ENCODE data around the gene POLRMT.

Gene POLRMT

DNA sequence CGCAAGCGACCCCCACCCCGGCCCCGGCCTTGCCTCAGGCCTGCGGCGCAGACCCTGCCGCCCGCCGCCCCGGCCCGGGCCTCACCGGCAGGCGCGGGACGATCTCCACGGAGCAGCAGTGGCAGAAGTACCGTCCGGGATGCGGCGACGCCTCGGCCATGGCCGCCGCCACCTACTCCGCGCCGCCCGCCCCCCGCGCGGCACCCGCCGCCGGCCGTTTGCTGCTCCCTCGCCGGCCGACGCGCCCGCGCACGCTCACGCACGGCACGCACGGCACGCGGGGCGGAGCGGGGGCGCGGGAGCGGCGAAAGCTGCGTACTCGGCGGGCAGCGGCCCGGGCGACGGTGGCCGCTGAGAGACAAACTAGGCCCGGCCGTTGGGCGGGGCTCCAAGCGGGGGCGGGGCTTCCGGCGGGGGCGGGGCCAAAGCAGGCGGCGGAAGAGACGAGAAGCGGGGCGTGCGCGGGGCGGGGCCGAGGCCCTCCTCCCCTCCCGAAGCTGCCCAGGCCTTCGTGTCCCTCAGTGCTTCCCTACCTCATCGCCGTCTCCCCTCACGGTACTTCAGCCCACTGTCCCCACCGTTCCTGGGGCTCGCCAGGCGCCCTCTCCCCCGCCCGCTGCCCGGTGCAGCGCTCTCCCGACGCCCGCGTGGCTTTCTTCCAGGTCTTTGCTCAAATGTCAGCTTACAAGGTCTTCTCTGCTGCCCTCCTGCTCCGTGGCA lies 29.8 kb upstream of the POLRMT start, which contains the start of gene RNF126:
Gene RNF126 (minus strand): TSS at position 253 of the 720 bp plus-strand sequence. CDS start 93 bp downstream, at position 160.
- DNase-seq = peak; percentile 91

DNA sequence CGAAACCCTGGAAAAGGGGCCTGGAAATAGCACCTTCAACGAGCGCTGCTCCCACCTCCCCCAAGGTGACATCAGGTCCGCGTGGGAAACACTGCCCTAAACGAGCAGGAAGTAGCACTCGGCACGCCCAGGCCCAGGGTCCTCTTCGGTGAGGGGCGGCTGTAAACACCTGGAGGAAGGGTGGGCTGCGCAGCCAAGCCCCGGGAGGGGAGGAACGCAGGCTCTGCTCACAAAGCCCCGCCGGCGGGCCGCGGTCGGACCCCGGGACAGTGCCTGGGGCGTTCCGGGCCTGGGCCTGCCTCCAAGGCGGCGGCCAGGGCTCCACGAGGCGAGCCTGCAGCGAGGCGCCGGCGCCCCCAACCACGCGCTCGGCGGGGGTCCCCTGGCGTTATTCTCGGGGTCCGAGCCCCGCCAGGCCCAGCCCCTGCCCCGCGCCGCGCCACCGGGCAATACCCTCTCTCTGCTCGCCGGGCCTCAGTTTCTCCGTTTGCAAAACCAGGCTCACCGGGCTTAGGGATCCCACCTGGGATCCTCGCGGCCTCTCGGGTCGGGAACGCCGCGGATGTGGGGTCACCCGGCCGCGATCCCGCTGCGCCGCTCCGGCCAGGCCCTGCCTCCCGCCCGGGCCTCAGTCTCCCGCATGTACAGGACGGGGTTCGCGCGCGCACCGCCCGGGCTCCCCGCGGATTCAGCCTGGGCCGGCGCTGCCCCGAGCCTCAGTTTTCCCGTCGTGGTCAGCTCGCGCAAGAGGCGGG lies 29.0 kb upstream of the POLRMT start:
- DNase-seq = peak; percentile 45

DNA sequence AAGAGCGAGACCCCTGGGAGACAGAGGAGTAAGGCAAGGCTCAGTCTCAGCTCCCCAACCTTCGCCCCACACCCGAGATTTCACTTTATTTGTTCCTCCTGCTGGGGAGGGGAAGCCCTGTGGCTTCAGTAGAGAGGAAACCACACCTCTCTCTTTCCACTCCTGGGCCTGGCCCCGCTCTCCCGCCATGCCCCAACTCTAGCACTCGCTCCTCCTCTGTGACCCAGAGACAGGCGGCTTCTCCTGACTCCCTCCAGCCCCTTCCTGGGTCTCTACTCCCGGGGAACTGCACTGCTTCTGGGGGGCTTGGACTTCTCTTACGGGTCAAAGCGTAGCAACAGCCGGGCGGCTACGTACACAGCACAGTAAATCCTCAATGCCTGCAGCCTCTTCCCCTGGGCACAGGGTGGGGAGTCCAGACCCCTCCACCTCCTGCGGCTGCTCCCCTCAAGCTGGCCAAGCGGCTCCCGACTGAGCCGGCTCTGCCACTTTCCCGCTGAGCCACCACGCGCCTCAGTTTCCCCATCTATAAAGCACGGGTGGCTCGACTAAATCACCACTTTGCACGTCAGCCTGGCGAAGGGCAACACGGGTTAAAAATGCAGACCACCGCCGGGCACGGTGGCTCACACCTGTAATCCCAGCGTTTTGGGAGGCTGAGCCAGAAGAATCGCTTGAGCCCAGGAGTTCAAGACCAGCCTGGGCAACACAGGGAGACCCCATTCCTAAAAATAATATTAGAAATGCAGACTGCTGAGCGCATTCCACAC lies 28.3 kb upstream of the POLRMT start:
- DNase-seq = peak; percentile 50

DNA sequence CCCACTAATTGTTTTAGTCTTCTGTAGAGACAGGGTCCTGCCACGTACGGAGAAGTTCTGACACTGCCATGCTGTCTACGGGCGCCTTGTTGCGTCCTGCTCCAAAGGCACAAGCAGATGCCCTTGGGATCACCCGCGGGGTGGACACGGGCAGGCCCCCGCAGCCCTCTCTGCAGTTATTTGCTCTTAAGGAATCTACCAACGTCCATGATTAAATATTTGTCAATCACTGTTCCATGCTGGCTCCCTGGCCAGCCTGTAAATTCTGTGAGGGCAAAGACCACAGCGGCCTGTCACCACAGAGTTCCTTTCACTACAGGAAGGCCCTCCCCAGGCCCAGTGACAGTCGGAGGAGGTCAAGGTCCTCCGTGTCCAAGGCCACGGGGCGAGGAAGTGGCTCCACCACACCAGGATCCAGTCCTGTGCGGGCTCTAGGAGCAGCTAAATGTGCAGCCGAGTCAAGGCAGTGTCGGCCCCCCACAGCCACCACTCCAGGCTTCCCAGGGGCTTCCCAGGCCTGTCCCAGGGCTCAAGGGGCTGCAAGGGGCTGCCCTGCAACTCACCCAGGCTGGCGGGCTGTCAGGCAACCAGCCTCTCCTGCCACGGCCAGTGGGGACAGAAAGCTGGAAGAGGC lies 27.6 kb upstream of the POLRMT start:
- DNase-seq = no peak

DNA sequence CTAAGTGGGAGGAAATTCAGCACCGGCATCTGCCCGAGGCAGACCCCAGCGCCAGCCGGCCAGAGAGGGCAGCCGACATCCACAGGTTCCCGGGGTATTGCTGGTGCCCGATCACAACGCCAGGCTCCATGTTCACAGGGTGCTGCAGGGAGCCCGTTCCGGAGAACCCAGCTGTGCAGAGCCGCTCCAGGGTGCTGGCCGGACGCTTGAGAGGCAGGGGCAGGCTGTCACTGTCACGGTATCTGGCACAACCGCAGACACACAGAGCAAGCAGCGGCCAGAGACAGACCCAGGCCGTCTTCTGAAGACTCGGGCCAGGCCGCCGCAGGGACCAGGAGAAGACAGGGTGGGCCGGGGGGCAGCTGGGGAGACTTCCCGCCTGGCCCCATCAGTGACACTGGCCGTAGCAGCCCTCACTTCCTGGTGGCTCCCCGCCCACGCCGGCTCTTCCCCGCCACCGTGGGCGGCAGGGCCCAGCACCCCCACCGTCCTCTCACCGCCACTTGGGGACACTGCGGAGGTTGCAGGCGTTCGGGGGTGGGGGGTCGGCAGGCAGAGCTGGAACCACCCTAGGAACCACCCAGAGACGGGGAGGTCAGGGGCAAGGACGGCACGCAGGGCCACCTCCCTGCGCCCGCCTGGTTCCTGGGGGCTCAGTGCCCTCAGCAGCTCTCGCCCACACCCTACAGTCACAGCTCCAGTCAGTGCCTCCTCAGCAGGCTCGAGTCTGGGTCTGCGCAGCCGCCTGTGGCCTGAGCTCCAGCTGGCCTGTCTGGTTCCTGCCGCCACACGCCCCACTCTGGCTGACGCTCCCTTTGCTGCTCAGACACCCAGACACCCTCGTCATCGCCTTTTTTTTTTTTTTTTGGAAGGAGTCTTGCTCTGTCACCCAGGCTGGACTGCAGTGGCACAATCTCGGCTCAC lies 25.8 kb upstream of the POLRMT start:
- peak; percentile 50 for DNase-seq

DNA sequence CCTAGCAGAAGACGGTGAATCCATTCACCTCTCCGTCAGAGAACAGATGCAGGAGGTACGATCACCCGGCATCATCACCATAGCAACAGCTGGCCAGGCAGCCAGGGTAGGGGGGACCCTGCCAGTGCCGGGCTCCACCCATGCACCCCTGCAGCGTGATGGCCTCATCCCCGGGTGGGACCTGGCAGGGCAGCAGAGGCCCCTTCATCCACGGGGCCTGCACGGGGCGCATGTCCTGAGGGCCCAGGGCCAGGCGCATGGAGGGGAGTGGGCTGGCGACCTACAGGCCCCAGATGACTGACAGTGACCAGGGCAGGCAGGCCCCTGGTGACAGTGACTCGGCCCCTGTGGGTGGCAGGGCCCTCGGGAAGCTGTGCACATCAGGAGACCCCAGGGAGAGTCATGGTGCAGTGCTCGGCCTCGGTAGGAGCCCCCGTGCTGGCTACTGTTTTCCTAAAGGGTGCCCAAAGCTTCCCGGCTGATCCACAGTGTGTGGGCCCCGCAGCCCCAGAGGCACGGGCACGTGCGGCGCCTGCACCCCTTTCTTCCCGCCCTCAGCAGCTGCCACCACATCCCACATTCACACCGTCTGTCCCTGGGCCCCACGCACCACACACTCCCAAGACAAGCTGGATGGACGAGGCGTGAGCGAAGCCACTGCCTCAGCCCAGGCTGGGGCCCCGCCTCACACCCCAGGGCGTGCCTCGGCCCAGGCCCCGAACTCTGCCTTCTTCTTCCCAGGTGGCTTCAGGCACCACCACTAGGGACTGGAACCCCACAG lies 24.9 kb upstream of the POLRMT start:
- no peak for DNase-seq

DNA sequence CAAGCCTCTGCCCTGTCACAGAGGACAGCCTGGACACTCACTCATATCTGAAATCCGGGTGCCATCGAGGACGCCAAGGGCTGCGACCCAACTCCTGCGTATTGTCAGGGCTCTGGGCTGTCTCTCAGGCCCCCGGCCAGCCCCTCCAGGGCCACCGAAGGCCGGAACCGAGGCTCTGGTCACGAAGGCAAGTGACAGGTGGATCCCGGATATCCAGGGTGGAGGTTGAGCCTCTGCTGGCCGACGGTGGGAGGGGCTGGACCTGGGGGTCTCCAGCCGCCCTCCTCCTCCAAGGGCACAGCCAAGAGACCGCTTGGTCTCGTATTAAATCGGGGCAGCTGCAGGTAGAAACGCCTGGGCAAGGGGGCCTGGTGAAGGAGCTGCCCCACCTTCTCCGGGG lies 24.3 kb upstream of the POLRMT start:
- no peak for DNase-seq

DNA sequence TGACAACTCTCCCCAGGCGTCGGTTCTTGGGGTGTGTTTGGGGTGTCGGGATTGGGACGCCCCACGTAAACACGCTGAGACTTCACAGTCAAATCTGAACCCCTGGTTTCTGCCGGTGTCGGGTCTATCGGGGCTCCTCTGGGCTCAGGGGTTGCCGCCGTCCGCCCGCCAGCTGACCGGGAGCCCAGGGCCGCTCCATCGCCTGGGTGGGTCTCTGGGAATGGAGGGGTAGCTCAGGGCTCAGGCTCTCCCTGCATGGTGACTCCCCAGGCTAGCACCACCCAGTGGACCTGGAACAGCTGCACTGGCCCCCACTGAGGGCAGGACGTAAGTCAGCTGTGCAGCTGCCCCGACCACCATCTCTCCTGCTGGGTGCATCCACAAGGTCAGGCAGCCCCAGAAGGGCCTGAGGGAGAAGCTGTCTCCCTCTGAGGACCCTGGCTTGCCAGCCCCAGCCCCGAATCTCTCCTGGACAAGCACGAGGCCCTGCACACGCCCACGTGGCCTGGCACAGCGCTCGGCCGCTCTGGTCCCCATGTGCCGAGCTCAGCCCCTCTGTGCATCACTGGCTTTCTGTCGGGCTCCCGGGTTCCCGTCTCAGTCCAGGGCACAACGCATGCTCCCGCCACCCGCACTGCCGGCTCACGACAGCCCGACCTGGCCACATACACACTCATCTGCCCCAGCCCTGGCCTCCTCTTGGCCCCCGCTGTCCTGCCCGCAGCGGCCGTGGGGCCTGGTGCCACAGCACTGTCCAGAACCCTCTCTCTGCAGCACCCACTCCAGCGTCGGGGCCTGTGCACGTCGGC lies 23.6 kb upstream of the POLRMT start:
- DNase-seq = no peak

DNA sequence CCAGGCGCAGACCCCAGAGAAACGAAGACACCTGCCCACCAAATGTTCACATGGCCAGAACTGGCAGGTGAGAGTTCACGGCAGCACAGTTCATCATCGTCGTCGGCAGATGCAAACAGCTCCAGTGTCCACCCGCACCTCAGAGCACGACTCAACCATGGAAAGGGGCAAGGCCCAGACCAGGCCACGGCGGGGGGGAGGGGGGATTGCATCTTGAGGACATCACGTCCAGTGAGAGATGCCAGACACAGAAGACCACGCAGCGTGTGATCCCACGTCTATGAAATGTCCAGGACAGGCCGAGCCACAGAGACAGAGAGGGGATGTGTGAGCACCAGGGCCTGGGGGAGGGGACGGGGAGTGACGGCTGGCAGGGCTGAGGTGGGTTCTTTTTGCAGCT lies 22.4 kb upstream of the POLRMT start:
- DNase-seq = no peak

DNA sequence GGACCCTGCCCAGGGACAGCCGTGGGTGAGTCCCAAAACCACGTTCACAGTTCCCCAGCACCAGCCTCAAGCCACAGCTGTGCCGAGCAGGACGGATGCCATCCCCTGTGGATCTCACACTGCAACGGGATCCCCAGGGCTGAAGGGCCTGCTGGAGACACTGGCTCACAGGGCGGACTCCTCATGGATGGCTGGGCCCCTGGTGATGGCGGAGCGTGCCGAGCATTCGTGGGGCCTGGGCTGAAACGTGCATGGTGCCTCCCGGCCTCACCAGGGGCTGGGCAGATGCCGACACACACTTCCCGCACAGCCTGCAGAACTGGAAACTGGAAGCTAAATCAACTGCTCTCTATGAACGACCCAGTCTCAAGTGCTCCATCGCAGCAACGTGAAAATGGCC lies 20.1 kb upstream of the POLRMT start:
- no peak for DNase-seq

DNA sequence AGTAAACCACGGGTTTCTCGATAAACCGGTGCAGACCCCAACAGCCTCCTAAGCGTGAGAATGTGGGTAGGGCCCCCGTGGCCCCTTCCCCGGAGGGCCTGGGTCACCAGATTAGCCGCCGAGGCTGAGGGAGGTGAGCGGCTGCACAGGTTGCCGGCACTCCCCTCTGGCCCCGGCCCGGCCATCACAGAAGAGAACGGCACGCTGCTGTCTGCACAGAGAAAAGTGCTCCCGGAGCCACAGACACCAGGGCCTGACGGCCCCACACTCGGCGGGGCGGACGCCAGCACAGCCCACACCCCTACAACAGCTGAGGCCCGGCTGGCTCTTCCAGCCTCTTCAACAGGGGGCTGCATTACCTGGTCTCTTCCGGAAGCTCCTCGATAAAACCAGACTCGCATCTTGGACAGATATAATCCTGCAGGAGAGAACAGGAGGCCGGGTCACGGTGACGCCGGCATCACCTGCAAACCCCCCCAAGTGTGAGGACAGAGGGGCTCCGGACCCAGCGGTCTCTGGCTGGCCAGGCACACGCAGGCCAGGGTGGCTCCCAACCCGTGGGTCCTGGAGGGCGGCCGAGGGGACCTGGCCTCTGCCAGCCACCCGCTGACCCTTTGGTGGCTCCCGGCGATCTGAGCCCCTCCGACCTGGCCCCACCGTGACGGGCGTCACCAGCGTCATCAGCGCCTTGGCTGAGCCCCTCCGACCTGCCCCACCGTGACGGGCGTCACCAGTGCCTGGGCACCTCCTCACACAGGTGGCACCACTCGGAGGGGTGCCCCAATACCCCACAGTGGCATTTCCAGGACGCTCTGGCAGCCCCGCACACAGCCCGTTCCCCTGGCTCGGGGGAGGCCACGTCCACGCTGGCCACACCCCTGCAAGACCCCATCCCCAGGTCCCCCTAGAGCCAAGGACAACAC lies 19.4 kb upstream of the POLRMT start:
- no peak for DNase-seq

DNA sequence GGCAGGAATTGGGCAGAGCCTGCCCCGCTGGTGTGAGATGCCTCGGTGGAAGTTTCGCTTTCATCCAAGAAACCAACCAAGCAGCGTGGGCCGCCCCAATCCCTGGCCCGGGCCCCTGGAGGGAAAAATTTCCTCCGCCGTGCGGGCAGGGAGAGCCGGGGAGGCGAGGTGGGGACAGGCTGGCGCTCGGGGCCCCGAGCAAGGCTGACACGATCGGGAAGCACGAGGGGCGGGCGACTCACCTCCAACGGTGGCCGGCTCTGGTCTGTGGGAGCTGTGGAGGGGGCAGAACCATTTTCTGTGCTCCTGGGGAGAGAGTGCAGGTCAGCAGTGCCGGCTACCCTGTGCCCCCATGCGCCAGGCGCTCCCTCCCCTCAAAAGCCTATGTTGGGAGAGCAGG lies 18.7 kb upstream of the POLRMT start:
- no peak for DNase-seq

DNA sequence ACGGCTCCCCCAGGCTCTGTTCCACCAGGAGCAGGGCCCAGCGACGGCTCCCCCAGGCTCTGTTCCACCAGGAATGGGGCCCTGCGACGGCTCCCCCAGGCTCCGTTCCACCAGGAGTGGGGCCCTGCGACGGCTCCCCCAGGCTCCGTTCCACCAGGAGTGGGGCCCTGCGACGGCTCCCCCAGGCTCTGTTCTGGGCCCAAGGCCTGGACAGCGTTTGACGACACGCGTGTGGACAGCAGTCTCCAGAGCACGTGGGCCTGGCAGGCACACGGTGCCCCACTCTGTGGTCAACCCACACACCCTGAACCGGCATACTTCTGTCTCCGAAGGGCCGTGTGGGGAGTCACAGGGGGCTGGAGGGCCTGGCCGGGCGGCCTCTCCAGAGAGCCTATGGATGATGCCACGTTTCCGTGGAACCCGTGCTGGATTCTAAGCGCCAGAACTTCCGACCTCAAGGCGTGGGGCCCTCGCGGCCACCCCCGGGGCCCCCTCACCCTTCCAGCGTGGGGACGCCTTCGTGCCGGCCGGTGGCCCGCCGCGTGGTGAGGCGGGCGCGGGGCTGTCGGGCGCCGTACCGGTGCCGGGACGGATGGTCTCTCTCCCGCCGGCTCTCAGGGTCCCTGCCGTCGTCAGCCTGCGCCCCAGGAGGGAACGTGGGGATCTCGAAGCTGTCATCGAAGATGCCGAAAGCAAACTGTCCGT lies 17.9 kb upstream of the POLRMT start:
- DNase-seq = no peak

DNA sequence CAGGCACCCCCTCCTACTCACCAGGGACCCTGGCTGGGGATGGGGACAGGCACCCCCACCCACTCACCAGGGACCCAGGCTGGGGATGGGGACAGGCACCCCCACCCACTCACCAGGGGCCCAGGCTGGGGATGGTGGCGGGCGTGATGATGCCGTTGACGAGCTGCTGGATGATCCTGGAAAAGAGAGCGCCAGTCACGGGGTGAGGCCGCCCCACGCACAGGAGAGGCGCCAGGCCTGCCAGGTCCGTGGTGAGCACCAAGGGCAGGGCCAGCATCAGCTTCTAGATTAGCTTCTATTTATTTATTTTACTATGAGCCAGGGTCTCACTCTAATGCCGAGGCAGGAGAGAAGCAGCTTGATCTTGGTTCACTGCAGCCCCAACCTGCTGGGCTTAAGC lies 16.8 kb upstream of the POLRMT start:
- DNase-seq = no peak

DNA sequence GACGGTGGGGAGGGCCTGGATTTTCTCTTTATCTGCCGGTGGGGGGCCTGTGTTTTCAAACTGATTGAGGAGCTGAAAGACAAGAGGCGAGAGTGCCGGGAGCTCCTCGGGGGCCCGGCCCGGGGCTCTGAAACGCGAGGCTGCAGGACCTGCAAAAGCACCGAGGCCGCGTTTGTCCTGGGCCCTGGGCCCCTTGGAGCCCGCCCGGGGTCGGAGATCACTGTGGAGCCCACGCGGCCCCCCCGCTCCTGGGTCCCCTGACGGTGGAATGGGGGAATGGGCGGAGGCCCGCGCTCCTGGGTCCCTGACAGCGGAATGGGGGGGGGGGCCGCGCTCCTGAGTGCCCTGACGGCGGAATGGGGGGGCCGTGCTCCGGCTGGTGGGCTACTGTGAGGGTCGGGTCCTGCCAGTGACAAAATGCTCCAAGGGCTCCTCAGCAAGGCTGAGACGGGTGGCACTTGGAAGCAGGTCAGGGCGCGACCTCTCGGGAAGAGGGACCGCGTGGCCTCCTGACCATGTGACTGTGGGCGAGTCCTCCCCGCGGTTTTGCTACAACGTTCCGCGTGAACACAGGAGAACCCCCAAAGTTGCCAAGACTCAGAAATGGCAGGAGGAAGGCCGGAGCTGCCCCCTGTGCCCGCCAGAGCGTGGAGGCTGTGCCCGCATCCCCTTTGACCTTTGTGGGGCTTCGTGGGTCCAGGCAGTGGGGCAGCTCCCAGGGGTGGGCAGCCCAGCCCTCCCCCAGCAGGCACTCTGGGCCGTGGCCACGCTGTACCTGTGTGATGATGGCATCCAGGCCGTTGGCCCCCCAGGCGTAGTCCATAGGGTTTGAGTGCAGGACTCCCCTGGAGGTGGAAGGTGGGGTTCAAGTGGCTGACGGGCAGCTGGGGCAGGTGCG lies 15.8 kb upstream of the POLRMT start:
- DNase-seq = no peak

DNA sequence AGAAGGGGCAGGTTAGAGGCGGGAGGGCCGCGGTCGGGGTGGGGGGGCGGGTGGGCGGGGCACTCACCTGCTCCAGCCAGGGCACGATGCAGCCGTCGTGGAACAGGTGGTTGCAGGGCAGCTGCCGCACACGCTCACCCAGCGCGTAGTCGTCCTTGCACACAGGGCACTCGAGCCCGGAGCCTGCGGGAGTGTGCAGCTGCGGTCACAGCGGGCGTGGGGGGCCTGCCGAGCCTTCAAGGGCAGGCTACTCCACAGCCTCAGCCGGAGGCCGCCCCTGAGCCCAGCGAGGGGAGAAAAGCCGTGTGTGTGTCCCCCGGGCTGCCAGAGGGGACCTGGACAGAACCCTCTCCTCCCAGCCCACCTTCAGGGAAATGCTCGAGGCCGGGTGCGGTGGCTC lies 15.0 kb upstream of the POLRMT start:
- DNase-seq = no peak

DNA sequence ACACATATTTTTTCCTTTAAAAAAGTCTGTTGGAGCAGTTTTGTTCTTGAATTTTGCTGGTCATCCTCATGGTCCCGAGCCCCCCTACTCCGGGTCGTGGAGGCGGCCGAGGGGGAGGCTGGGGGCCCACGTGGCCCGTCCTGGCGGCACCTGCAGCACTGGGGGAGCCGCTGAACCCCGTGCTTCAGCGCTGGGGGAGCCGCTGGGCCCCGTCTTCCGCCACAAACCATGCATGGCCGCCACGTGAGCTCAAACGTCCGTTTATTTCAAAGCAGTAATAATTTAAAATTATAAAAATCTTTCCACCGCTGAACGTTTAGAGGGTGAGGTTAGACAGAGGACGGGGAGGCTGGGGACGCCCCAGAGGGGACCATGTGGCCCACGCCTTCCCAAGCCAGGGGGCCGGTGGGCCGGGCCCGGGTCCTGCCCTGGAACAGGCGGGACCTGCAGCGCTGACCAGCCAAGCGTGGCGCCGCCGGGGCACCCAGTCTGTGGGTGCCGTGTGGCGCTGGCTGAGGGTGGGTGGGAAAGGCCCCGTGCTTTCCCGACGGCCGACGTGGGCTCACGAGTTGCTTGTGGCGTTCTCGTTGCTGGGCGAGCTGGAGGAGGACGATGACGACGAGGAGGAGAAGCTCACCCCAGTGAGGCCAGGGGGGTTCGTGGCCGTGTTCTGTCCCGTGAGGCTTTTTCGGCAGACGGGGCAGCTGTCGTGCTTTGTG lies 14.4 kb upstream of the POLRMT start:
- DNase-seq = no peak
